HG02798 (cell line): Measurements from ENCODE around the gene ZNF609.
A peak's percentile ranks its signal among the peaks of the same experiment; 100 is the strongest.

ENCODE experiments used
- ATAC-seq: cut with Tn5 transposase; IDR thresholded peaks from one replicate; pipeline ENCODE4 v1.9.1; 2021; ENCODE audit warnings: mild to moderate bottlenecking; ENCODE audit not compliant: unreplicated experiment, poor library complexity

ZNF609 gene, protein sequence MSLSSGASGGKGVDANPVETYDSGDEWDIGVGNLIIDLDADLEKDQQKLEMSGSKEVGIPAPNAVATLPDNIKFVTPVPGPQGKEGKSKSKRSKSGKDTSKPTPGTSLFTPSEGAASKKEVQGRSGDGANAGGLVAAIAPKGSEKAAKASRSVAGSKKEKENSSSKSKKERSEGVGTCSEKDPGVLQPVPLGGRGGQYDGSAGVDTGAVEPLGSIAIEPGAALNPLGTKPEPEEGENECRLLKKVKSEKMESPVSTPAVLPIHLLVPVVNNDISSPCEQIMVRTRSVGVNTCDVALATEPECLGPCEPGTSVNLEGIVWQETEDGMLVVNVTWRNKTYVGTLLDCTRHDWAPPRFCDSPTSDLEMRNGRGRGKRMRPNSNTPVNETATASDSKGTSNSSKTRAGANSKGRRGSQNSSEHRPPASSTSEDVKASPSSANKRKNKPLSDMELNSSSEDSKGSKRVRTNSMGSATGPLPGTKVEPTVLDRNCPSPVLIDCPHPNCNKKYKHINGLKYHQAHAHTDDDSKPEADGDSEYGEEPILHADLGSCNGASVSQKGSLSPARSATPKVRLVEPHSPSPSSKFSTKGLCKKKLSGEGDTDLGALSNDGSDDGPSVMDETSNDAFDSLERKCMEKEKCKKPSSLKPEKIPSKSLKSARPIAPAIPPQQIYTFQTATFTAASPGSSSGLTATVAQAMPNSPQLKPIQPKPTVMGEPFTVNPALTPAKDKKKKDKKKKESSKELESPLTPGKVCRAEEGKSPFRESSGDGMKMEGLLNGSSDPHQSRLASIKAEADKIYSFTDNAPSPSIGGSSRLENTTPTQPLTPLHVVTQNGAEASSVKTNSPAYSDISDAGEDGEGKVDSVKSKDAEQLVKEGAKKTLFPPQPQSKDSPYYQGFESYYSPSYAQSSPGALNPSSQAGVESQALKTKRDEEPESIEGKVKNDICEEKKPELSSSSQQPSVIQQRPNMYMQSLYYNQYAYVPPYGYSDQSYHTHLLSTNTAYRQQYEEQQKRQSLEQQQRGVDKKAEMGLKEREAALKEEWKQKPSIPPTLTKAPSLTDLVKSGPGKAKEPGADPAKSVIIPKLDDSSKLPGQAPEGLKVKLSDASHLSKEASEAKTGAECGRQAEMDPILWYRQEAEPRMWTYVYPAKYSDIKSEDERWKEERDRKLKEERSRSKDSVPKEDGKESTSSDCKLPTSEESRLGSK (N-terminal part only)

GRCh38 chr15:64460206-64460723 is at the start of gene ZNF609:
ZNF609 (plus strand) TSS chr15:64460578; CDS start chr15:64499420, 38,842 bp downstream.
- ATAC-seq, result peak; percentile 72

- no peak for ATAC-seq
Measured at GRCh38 chr15:64412216-64412615, 48.2 kb upstream of the ZNF609 start.

GRCh38 chr15:64422697-64423096 is 37.7 kb upstream of the ZNF609 start:
- no peak for ATAC-seq

DNA sequence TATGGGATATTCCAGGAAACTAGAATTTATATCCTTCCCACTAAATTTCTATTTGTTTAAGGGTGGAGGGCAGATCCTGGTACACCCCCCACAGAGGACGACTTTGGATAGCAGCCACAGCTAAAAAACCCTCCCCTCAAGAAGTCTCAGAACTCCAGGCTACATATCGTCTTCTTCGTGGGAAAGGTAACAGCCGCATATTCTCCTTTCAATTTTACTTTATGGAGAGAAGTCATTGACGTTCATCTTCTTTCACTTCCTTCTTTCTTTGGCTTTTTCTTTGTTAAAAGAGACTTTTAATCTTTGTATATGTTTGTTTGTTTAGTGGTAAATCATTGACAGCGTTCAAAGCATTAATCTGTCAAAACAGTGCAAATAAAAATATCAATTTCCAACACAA is 36.4 kb upstream of the ZNF609 start:
- no peak for ATAC-seq

DNA sequence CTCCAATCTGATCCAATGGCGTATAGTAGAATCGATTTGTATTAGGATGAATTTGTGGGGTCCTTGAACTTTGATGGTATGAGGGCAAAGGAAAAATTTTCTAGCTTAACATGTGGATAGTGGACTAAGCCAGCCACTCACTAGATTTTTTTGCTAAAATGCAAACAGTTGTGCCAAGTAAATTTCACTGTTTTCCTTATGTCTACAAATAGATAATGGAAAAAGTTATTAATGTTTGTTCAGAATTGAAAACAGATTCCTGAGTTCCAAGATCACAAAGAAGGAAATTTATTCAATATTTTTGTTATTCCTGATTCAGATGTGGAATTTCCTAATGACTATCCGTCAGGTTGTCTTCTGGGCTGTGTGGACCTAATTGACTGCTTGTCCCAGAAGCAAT is 35.2 kb upstream of the ZNF609 start:
- no peak for ATAC-seq

- no peak for ATAC-seq
Measured at GRCh38 chr15:64426845-64427465, 33.4 kb upstream of the ZNF609 start.

DNA sequence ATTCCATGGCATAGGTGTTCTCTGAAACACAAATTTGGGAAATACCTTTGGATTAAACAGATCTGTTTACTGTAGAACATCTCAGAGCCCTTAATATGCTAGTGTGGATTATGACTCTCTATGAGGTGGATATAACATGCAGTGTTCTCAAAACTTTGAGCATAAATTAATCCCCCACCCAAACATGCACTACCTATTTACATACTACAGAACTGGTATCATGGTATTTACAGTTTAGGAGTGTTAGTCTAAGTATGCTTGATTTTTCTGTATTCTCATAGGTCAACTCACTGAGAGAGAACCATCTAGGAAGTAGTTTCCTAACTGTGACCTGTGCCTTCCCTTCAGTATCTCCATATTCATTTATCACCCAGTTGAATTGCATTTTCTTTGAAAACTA is 30.9 kb upstream of the ZNF609 start:
- no peak for ATAC-seq

GRCh38 chr15:64430000-64430735 is 30.2 kb upstream of the ZNF609 start:
- ATAC-seq, result no peak

GRCh38 chr15:64437982-64438381 is 22.4 kb upstream of the ZNF609 start:
- ATAC-seq, result no peak

DNA sequence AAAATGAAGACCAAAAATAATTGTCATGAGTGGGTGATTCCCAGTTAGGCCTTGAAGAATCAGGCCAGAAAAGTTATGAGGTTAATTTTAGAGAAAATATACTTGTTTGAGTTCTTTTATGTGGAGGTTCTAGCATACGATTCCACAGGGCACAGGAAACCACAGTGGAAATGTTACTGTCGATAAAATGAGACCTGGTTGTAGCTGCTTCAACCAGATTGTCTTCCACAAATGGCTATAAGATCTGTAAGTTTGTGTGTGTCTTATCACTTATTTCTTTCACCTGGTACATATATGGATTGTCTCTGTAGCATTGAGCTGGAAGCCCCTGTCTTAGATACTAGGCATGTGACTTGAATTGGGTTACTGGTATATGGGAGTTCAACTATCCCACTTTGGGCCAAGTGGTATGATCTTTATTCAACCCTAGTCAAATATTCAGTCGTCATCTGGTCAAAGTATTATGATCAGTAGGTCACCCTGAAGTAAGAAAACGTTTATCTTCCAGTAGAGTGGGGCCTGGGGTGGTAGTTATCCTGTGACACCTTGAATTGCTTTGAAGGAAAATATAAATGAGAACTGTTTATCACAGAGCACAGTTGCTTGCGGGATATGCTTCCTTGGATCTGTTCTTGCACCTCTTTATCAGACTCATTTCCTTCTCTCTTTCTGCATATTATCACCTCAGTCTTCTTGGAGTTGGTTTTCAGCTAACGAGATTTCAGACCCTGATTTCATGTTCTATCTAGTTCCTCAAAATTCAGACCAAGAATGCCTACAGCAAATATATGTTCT is 21.5 kb upstream of the ZNF609 start:
- no peak for ATAC-seq

DNA sequence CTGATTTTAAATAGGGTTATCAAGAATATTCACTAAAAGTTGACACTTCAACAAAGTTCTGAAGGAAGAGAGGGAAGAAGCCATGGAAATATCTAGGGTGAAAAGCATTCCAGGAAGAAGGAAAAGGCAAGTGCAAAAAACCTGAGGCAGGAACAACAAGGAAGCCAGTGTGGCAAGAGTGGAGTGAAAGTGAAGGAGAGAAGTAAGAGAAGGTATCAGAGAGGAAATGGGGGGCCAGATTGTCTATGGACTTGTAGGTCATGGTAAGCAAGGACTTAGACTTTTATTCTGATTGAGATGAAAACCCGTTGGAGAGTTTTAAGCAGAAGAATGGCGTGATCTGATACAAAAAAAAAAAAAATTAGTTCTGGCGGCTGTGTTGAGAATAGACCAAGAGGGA is 18.5 kb upstream of the ZNF609 start:
- no peak for ATAC-seq

DNA sequence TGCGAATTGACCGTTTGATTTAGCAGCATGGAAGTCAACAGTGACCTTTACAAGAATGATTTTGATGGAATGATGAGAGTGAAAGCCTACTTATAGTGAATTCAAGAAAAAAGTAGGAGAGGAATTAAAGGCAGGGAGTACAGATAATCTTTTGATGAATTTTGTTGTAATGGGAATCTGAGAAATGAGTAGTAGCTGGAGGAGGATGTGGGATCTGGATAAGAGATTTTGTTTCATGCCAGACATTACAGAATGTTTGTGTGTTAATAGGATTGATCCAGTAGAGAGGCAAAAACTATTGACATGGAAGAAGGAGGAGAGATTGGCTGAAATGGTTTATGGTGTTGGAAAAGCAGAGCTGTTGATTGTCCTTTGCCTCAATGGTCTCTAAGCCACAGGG is 17.4 kb upstream of the ZNF609 start:
- ATAC-seq, result no peak

GRCh38 chr15:64443747-64444621 is 16.4 kb upstream of the ZNF609 start:
- ATAC-seq, result peak; percentile 68

GRCh38 chr15:64444836-64445235 is 15.5 kb upstream of the ZNF609 start:
- no peak for ATAC-seq

DNA sequence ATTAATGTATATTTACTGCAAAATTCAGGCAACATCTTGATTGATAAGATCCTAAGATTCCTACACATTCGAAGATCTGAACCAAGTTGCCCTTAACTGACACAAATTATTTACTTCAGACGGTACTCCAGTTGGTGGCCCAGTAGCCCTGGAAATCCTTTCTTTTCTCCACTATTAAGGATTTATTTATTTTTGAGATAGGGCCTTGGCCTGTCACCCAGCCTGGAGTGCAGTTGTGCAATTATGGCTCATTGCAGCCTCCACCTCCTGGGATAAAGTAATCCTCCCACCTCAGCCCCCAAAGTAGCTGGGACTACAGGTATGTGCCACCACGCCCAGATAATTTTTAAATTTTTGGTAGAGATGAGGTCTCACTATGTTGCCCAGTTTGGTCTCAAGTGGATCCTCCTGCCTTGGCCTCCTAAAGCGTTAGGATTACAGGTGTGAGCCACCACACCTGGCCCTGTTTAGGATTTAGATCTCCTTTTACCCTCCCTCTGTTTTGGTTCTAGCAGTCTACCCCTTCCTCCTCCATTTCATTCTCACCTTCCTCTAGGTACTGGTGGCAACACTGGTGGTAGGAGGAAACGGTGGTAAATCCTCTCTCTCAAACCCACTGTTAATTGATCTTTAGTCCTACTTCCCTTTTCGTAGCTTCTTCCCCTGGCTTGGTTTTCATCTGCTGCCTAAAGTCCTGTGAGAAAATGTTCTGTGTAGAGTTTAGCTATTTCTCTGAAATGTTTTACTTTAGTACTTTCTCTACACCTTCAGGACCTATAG is 12.7 kb upstream of the ZNF609 start:
- no peak for ATAC-seq

GRCh38 chr15:64452988-64453688 is 7.2 kb upstream of the ZNF609 start:
- no peak for ATAC-seq
